Uterus (tissue), 2 donors: ENCODE results near the gene MYOZ1.

Experiments
- POLR2A ChIP-seq, 2 donors: fragments of 450-650 bp; IDR thresholded peaks; one replicate each; pipeline ENCODE4 v1.6.1; 2016; ENCODE audit warnings: antibody characterized with exemption in 2 of 2, mild to moderate bottlenecking in 1 of 2, moderate library complexity in 1 of 2
- TF ChIP-seq, protein P1 (sequence below), 4 experiments: fragments of 200-600 bp in 2 of 4; fragments of 450-650 bp in 2 of 4; sonication (generic) in 2 of 4; IDR thresholded peaks; one replicate each; pipeline ENCODE4 v1.5.1; 2016 to 2019; ENCODE audit warnings: antibody characterized with exemption in 4 of 4, mild to moderate bottlenecking in 2 of 4, moderate library complexity in 1 of 4

DNA sequence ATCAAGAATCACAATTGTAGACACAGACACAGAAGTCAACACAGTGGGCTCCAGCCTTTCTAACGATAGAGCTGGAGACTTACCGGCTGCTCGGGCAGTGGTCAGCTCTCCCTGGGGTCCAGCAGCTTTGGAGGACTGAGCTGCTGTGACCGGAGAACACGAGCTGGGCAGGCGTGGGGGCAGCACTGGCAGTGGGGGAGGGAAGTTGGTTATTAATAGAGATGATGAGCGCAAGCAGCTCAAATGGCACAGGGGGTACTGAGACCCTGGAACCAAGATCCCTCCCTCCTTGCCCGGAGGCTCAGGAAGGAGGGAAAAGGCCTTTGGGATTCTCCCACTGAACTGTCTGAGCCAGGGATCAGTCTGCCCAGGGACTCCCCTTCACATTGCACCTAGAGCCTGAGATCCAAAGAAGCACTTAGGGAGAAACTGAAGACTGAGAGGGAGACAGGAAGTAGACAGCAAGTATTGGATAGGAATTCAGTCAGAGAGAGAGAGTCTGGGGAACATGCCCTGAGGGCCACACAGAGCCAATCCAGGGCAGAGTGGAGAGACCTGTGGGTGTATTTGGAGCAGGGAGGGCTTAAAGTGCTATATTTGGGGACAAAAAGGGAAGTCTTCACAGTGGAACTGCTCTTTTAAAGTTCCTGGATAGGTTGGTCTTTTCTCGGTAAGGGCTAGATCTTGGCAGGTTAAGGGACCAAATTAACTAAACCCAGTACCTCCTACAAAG is at the start of gene MYOZ1:
- TF ChIP-seq POLR2A (IDR thresholded peaks at IDR 0.05), result no peak
- TF ChIP-seq, protein P1, sequence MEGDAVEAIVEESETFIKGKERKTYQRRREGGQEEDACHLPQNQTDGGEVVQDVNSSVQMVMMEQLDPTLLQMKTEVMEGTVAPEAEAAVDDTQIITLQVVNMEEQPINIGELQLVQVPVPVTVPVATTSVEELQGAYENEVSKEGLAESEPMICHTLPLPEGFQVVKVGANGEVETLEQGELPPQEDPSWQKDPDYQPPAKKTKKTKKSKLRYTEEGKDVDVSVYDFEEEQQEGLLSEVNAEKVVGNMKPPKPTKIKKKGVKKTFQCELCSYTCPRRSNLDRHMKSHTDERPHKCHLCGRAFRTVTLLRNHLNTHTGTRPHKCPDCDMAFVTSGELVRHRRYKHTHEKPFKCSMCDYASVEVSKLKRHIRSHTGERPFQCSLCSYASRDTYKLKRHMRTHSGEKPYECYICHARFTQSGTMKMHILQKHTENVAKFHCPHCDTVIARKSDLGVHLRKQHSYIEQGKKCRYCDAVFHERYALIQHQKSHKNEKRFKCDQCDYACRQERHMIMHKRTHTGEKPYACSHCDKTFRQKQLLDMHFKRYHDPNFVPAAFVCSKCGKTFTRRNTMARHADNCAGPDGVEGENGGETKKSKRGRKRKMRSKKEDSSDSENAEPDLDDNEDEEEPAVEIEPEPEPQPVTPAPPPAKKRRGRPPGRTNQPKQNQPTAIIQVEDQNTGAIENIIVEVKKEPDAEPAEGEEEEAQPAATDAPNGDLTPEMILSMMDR (IDR thresholded peaks at IDR 0.05), result no peak
